GM18507 (cell line): ENCODE results near the gene C6orf120.
A peak's percentile ranks its signal among the peaks of the same experiment; 100 is the strongest.

Source experiments
- DNase-seq: peaks from one replicate; pipeline ENCODE4 v3.0.0; 2011; ENCODE audit warnings: low read depth; ENCODE audit not compliant: insufficient read length; ENCODE audit errors: extremely low spot score
- FAIRE-seq: peaks from 2 replicates; lab custom pipeline; 2011; peaks lifted over from hg19 to GRCh38; lab: Jason Lieb, UNC

Gene C6orf120

DNA sequence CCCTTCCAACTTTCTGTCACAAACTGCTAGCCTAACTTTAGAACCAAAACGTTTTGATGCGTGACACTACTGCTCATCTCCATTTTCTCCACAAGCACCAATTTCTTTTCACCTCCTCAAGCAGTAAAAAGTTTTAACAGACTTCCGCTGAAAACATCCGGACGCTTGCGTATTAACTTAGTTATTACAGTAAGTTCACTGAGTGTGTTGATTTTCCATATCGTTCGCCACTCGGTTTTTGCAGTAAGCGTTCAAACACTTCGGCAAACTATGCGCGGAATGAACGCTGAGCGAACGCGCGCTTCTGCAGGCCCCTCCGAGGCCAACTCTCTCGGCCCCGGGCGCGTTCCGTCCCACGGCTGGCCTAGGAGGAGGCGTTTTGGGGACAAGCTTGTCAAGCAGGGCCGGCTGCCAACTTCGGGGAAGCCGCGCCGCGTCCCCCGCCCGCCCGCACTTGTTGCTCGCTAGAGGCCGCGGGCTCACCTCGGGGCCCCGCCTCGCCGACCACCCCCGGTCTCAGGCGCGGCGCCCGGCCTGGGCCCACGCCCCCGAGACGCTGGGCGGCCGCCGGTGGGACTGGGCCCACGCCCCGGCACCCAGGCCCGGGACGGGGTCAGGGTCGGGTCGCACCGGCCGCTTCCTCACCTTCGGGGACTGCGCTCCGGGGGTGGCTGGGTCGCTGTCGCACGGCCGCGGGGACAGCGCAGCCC is 21.4 kb downstream of the C6orf120 start:
- DNase-seq (no peak), FAIRE-seq (peak; percentile 55)

DNA sequence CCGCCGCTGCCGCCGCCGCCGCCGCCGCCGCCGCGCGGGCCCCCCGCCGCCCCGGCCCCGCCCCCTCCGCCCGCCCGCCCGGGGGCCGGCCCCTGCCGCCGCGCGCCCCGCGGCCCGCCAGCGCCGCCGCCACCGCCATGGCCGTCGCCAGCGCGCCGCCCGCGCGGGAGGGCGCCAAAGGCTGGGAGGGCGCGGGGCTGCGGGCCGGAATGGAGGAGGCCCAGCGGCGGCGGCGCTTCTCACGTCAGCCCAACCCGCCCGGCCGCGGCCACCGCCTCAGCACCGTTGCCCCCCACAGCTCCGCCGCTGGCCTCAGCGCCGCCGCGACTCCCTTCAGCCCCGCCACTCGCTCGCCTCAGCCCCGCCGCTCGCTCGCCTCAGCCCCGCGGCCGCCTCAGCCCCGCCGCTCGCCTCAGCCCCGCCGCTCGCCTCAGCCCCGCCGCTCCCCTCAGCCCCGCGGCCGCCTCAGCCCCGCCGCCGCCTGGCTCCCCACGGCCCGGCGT is 22.1 kb downstream of the C6orf120 start:
- FAIRE-seq (no peak), DNase-seq (no peak)

DNA sequence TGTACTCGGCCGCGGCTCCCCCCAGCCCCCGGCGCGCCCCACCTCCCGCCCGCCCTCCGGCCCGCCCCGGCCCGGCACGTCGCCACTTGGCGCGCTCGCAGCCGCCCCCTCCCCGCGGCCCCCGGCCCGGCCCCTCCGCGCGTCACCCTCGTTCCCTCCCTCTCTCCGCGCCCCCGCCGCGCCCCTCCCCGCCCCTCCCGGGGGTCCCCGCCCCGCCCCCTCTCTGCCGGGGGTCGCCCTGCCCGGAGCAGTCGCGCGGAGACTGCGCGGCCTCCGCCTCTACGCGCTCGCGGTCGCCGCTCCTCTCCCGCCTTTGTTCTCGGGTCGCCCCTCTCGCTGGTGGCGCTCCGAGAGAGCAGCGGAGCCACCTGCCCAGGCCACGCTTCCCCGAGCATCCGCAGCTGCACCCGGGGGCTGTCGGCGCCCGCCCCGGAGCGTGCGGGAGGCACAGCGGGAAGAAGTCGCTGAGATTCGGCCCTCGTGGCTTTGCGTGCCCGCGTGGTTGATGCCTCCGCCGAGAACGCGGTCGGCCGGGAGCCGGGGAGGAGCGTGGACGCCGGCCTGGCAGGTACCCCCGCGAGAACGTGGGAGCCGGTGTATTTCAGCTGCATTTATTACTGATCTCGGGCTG is 22.7 kb downstream of the C6orf120 start, which contains the start of gene PHF10:
Gene PHF10 (minus strand): TSS at position 7 of the 631 bp plus-strand sequence. CDS start 569 bp downstream, outside the sequence.
- no peak for FAIRE-seq
- DNase-seq: no peak

DNA sequence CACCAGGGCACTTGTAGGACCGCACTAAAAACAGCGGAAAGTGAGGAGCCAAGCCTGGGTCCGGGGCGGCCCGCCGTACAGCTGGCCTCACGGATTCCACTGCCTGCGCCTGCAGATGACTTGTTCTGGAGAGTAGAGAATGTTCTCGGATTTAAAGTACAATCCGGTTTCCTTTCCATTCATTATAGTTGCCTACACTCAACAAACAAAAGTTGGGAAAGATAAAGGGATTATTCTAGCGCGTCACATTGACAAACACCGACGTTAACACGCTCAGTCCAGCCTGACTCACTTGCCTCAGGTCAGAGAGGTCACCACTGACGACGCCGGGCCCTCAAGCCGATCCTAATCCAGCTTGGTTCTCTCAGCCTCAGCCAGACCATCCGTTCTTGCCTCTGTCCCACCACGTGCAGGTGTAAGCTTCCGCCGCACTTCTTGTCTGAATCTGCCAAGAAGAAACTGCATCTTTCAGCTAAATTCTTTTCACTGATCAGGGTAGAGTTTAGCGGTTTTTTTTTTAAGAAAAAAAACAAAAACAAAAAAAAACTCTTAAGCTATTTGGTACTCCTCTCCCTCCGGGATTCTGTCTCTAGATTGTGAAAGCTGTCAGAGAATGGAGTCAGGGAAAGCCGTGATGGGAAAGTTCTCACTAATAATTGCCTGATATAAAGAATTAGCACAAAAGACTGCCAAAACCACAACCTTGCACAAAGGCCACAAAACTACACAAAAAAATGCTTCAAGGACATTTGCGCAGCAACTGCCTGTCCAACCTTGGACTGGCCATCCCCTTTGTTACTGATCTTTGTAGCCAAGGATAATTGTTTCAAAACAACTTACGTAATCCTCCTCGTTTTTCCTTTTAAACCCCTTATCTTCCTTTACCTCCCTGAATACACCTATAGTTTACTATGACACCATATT is 23.5 kb downstream of the C6orf120 start:
- FAIRE-seq (peak; percentile 12), DNase-seq (no peak)

DNA sequence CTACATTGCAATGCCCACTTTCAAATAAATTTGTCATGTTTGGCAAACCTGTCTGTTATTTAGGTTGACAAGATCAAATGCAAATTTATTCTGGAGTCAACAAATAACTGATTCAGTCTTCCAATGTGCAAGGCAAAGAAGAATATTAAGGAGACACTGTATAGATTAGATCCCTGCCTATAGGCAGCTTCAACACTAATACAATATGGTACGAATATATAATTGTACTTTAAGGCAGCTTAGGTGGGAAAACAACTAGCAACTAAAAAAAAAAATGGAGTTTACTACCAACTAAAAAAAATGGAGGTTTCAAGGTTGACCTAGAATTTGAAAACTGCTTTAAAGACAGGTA is 24.1 kb downstream of the C6orf120 start:
- FAIRE-seq: no peak
- DNase-seq: no peak

DNA sequence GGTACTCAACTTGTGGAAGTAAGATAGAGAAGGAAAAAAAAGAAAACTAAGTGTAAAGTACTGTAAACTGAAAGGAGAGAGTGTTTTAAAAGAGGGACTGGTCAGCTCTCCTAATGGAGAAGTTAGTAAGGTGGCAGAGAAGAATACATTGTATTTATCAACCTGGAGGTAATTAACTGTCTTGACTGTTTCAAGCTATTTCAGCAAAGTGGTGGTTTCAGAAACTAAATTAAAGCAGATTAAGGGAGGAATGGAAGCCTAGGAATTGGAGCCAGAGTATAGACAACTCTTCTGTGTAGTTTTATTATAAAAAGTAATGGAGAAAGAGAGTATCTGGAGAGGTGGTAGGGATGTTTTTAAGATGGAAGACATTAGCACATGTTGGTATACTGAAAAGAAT is 25.0 kb downstream of the C6orf120 start:
- FAIRE-seq: no peak
- no peak for DNase-seq

DNA sequence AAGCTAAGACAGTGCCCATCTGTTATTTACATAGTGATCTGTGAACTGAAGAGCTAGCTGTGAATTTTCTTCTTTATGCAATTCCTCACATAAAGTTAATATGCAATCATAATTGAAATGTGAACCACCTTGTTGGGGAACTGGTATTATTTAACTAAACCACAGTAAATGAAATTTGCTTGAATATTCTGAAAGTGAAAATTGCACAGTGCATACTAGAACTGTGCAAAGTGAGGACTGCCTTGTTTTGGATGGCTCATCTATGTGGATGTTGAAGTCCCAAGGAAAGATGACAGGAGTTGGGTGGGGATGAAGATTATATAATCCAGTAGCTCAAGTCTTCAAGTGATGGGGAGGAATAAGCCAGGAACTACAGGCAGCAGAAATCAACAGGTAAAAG is 28.0 kb downstream of the C6orf120 start:
- FAIRE-seq: no peak
- no peak for DNase-seq

DNA sequence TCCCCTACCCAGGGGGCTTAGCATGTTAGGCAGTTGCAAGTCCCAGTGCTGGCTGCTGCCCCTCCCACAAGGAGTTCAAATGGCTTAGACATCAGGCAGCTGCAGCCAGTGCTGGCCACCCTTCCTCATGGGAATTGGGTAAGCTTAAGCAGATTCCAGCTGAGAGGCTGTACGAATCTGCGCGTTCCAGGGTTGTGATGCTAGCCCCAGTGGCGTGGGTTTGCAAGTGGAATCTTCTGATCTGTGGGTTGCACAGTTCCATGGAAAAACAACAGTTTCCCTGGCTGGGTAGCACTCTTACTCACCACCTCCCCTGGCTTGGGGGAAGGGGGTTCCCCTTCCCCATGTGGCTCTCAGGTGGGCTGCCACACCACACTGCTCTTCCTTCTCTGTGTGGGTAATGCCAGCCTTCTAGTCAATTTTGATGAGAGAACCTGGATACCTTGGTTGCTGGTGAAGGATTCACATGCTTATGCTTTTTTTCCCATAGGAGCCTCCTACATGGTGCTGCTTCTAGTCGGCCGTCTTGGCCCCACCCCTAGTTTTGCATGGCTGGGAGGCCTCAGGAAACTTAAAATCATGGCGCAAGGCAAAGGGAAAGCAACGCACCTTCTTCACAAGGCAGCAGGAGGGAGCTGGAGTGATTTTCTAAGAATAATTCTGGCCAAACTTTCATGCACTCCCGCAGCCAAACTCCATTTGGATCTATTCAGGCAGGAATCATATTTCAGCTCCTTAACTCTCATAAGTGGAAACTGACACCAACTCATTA is 36.5 kb downstream of the C6orf120 start:
- DNase-seq (no peak), FAIRE-seq (no peak)

DNA sequence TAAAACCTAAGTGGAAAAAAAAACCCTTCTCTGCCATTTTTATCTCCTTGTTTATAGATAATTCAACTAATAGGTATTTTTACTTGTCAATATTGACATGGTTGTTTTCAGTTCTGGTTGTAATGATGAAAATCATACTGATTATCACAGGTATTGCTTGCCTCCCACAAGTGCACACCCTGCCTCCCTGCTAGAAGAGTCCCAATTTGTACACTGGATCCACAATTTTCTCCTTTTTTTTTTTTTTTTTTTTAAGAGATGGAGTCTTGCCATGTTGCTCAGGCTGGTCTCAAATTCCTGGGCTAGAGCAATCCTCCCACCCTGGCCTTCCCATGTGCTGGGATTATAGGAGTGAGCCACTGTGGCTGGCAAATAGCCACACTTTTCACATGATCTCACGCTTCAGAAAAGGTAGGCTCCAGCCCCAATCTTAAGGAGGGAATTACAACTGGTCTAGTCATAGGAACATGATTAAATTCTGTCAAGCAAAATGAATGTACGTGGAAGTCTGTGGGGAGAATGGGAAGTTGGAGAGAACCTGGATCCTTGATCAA is 37.1 kb downstream of the C6orf120 start:
- FAIRE-seq (no peak), DNase-seq (no peak)

DNA sequence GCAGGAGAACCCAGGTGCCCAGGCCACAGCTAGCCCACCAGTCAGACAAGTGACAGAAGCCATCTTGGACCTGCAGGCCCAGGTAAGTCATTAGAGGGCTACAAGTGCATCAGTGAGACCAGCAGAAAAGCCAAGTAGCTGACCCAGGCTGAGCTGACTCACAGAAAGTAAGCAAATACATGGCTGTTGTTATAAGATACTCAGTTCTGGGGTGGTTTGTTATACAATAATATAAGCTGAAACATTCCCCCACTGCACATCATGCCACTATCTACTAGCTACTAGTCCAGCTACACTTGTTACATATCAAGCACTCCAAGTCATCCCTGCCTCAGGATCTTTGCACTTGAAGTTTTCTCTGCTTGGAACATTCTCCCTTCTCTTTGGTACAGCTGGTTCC is 39.4 kb downstream of the C6orf120 start:
- FAIRE-seq: no peak

DNA sequence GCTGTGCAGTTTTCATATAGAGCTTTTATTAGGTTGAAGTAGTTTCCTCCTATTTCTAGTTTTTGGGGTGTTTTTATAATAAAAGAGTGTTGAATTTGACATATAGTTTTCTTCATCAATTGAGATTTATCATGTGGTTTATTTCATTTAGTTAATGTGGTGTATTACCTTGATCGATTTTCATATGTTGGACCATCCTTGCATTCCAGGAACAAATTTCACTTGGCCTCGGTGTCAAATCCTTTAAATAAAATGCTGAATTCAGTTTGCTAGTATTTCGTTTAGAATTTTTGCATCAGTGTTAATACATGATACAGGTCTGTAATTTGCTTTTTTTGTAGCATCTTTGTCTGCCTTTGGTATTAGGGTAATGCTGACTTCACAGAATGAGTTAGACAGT is 43.5 kb downstream of the C6orf120 start:
- DNase-seq: no peak
- no peak for FAIRE-seq

More for the DNA sequence above, 39.4 kb downstream of the C6orf120 start:
- DNase-seq: no peak

DNA sequence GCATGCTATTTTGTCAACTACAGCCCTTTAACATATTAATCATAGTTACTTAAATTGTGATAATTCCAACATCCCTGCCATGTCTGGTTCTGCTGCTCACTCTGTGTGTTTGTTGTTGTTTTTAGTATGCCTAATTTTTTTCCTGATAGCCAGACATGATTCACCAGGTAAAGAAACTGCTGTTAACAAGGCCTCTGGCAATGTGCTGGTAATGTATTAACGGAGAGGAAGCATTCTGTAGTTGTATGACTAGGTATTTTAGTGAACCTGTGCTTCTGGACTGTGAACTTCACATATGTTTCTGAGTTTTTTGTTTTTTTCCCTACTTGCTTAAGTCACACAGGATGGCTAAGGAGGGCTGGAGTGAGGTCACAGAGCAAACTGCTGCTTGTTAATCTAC is 44.6 kb downstream of the C6orf120 start:
- FAIRE-seq: no peak
- no peak for DNase-seq

DNA sequence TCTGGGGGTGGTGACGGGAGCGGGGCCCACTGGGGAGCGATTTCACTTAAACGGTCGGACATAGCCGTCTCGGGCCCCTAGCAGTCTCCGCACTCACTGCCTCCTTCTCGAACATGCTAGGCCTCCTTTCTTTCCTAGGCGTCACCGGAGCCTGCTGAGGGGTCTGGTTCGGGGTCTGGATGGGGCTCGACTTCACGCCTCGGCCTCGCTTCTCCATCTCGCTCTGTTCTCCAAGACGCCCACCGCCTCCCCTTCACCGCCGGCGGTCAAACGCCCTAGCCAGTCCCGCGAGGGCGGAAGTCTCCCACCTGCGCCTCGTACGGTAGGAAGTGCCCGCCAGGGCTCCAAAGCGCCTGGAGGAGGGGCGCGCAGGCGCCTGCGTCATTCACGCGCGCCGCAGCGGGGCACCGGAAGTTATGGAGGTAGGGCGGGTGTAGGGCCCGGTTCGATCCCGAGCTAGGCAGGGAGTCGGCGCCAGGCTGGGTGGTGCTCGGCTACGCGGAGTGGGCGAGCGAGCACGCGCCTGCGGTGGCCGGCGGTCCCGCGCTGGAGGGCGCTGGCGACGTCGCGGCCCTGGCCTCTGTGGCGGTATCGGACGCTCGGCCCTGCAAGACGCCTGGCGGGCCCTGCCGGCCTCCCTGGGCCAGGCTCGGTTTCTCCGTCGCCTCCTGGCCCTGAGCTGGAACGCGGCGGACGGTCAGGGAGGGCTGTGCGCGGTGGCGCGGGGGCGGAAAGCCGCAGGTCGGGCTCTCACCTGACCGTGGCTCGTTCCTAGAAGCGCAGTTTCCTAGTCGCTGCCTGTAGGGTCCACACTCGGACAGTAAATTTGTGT is 49.5 kb downstream of the C6orf120 start, which contains the start of the genes DYNLT2 and ERMARD:
Gene DYNLT2 (minus strand): TSS at position 331 of the 832 bp plus-strand sequence. CDS start 114 bp downstream, at position 217.
Gene ERMARD (plus strand): TSS at position 381 of the 832 bp plus-strand sequence. CDS start 36 bp downstream, at position 417.
- FAIRE-seq: peak; percentile 94
- peak; percentile 89 for DNase-seq

DNA sequence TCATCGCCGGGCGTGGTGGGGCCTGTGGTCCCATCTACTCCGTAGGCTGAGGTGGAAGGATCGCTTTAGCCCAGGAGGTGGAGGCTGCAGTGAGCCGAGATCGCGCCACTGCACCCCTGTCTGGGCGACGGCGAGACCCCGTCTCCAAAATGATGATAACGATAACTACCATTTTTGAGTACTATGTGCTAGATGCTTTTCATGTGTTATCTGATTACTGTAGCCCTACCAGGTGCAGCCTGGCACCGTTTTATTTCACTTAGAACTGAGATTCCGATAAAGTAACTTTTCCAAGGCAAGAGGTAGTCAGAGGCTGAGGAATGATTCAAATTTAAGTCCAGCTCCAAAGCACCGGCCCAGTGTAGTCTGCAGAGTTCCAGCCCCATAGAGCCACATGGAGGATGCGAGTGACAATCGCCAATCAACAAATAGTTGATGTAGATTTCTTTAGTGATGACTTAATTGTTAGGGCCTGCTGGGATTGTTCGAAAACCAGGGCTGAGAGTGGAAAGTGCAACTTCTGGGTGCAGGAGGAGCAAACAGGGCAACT is 50.2 kb downstream of the C6orf120 start:
- DNase-seq (no peak), FAIRE-seq (no peak)
